ACC112 (cell line): ENCODE data around the gene ACACA.

Source experiments
- H2AFZ ChIP-seq: fragments of 200-600 bp; sonication (generic); one replicate; pipeline ENCODE4 v1.6.0; 2017; ENCODE audit warnings: antibody characterized with exemption, low read length; ENCODE audit not compliant: unreplicated experiment
- H3K27ac ChIP-seq: fragments of 200-600 bp; sonication (generic); 2 replicates; pipeline ENCODE4 v1.5.1; 2014; ENCODE audit warnings: low read depth, mild to moderate bottlenecking, antibody characterized with exemption, low read length, moderate library complexity
- H3K27me3 ChIP-seq: fragments of 200-600 bp; sonication (generic); 2 replicates; pipeline ENCODE4 v1.6.1; 2014; ENCODE audit warnings: mild to moderate bottlenecking, antibody characterized with exemption, low read length, moderate library complexity, mixed read lengths; ENCODE audit not compliant: insufficient read depth
- H3K36me3 ChIP-seq: fragments of 200-600 bp; sonication (generic); 2 replicates; pipeline ENCODE4 v1.6.1; 2016; ENCODE audit warnings: mild to moderate bottlenecking, antibody characterized with exemption, low read length, moderate library complexity, mixed read lengths; ENCODE audit not compliant: insufficient read depth
- H3K4me1 ChIP-seq: fragments of 200-600 bp; sonication (generic); one replicate; pipeline ENCODE4 v1.6.1; 2016; ENCODE audit warnings: low read length, mixed read lengths; ENCODE audit not compliant: insufficient read depth, unreplicated experiment, control insufficient read depth
- H3K4me3 ChIP-seq: fragments of 200-600 bp; sonication (generic); 2 replicates; pipeline ENCODE4 v1.5.1; 2014; ENCODE audit warnings: mild to moderate bottlenecking, low read depth, low read length
- H3K79me2 ChIP-seq: fragments of 200-600 bp; sonication (generic); one replicate; pipeline ENCODE4 v1.6.0; 2016; ENCODE audit warnings: low read length; ENCODE audit not compliant: control insufficient read depth, unreplicated experiment, insufficient read depth

The ACACA gene

DNA sequence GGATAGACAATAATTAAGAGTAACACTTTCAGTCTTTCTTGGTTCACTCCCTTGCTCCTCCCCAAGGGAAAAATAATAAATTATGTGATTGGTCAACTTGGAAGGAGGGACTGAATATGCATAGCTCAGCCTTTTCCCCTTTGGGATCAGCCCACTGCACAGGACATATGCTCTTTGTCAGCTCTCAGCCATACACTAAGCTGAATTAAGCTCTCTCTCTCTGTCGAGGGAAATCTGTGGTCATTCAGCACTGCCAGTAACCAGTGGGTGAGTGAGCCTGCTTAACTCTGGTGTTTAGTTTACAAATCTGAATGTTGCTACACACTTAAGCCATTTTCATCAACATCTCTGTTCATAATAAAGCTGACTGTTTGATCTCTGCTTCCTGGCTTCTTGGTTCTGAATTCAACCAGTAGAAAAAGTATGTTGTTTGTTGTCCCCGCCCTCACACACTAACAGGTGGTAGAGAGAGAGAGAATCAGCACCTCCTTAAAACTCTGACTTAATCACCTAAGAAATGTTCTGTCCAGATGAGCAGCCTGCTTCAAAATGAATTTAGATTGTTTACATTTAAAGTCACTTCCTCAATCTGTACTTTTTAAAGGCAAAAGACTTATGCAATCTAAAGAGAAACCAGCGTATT, 133.1 kb downstream of the ACACA start:
- H3K79me2 ChIP-seq = no peaks in the 10 kb centered on the region
- no peak overlapping the region for H3K4me3 ChIP-seq
- H3K27ac ChIP-seq = no peak overlapping the region
- peaks cover 21% of the 10 kb centered on the region for H3K36me3 ChIP-seq
- no peaks in the 10 kb centered on the region for H3K4me1 ChIP-seq
- H2AFZ ChIP-seq = no peak overlapping the region
- H3K27me3 ChIP-seq = no peaks in the 10 kb centered on the region

DNA sequence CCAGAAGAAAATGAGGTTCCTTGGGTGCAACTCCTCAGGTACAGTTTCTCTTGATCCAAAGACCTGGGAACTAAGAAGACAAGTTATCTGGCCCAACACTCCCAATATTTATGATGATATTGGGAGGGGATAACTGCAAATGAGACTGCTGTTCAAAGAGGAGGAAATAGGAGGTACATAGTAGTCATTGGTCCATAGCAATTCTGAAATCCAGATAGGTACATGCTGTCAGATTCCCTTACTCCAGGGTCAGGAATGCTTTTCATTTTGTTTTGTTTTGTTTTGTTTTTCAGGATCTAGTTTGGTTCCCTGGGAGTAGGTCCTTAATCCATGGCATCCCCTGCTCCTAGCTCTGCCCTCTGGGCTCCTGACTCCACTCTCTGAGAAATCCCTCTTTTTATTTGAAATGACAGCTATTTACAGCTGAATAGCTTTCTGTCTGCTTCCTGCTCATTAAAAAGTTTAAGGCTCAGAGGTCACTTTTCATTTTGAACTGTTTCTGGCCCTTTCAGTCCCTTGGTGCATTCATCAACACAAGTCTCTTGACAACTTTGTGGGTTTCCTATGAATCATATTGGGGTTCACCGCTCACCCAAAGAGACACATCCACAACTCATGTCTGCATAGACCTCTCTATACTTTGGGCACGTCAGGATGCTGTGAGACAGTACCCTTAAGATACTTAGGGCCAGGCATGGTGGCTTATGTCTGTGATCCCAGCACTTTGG, 141.0 kb downstream of the ACACA start:
- Histone ChIP-seq H2AFZ (no peak overlapping the region), H3K79me2 (no peaks in the 10 kb centered on the region), H3K36me3 (peaks cover 55% of the 10 kb centered on the region), H3K4me3 (no peak overlapping the region), H3K27ac (no peak overlapping the region), H3K4me1 (peaks cover 5% of the 10 kb centered on the region), H3K27me3 (no peaks in the 10 kb centered on the region)

DNA sequence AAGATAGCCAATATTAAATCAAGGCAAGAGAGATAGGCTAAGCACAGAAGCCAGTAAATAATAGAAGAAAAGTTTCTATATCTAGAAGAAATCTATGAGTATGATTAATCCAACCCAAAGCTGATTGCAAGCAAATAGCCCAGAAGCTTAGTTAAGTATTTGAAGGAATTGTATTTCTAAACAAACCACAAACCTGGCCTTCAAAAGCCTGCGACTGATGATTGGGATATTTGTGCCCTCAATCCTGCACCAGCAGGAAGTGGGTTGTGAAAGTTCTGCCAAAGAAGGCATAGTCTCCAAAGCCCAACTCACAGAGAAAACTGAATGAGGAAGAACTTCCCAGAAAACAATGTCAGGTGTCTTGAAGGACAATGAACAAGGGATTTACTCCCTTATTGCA, 145.3 kb downstream of the ACACA start:
- Histone ChIP-seq H3K4me3 (no peak overlapping the region), H3K79me2 (no peaks in the 10 kb centered on the region), H3K36me3 (peaks cover 32% of the 10 kb centered on the region), H3K27ac (no peak overlapping the region), H3K4me1 (peaks cover 14% of the 10 kb centered on the region), H2AFZ (no peak overlapping the region), H3K27me3 (no peaks in the 10 kb centered on the region)

DNA sequence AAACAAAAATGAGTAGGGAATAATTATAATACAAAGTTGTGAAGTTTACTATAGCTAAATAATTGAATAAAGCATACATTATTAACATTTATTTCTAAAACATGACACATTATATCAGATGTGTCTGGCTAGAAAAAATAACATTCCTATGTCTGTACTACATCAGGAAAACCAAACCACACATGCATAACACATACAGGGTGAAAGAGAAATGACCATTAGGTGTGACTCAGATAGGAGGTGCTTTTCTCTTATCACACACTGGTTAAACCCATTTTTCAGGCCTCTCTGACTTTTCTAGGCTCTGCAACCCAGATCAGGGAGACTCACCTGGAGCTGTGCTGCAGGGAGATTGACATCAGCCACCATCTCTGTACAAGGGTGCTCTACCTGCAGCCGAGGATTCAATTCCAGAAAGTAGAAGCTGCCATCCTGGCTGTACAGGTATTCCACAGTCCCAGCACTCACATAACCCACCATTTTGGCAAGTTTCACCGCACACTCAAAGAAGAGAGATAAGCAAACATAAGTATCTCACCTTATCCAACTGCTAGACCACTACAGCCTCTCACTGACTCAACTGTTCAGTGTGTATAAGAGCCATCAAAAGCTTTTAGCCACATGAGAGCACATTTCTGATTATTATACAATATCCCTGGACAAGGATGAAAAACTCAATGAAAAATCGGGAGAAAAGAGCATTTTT, 147.5 kb downstream of the ACACA start:
- H3K79me2 ChIP-seq = no peaks in the 10 kb centered on the region
- no peaks in the 10 kb centered on the region for H3K27me3 ChIP-seq
- no peak overlapping the region for H3K4me3 ChIP-seq
- H2AFZ ChIP-seq = no peak overlapping the region
- H3K36me3 ChIP-seq = peaks cover 23% of the 10 kb centered on the region
- H3K27ac ChIP-seq = no peak overlapping the region
- peaks cover 14% of the 10 kb centered on the region for H3K4me1 ChIP-seq

DNA sequence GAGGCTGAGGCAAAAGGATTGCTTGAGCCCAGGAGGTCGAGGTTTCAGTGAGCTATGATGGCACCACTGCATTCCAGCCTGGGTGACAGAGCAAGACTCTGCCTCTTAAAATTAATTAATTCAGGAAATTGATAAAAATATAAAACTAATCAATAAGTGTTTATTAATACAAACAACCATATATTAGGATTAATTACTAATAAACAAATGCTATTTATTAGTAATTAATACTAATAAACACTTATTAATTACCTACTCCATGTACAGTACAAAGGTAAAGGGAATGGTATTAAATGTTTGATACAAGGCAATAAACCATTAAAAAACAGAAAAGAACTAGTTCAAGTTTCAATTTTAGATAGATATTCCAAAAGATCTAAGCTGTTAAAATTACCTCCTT, 150.0 kb downstream of the ACACA start:
- H3K27me3 ChIP-seq = no peaks in the 10 kb centered on the region
- no peak overlapping the region for H3K27ac ChIP-seq
- H3K36me3 ChIP-seq = peaks cover 16% of the 10 kb centered on the region

DNA sequence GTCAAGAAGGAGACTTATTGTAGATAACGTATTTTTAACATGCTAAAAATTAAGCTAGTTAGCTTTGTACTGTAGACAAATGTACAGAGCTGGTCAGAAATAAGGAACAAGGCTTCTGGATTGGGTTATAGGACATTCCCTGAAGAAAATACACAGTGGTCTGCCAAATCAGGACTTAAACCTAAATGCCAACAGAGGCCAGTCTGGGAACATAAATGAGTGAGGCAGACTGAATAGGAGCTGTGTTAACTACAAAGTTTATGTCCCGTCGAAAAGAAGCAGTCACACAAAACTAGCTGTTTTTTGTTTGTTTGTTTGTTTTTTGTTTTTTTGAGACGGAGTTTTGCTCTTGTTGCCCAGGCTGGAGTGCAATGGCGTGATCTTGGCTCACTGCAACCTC, 151.2 kb downstream of the ACACA start:
- Histone ChIP-seq H3K4me1 (peaks cover 7% of the 10 kb centered on the region), H3K27me3 (no peaks in the 10 kb centered on the region), H3K36me3 (peaks cover 22% of the 10 kb centered on the region), H3K79me2 (no peaks in the 10 kb centered on the region), H2AFZ (no peak overlapping the region), H3K27ac (no peak overlapping the region), H3K4me3 (no peak overlapping the region)

More for the DNA sequence above, 150.0 kb downstream of the ACACA start:
- Histone ChIP-seq H2AFZ (no peak overlapping the region), H3K4me3 (no peak overlapping the region), H3K79me2 (no peaks in the 10 kb centered on the region), H3K4me1 (peaks cover 14% of the 10 kb centered on the region)

DNA sequence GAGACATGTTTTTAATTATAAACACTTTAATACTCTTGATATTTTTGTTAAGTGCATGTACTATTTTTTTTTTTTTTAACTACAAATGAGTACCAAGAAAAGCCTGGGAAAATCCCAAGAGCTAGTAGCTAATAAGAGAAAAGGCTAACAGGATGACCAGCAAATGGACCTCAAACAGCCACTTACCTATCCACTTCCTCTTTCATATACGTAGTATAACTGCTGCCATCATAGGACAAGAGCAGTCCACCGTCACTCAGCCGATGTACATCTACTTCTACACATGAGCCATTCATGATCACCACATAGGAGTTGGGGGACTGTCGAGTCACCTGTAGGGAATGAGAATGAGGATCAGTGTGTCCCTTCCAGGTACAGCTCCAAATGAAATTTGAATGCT, 158.8 kb downstream of the ACACA start:
- Histone ChIP-seq H3K27me3 (no peaks in the 10 kb centered on the region), H3K79me2 (no peaks in the 10 kb centered on the region), H3K4me3 (no peak overlapping the region), H3K36me3 (peaks cover 29% of the 10 kb centered on the region), H3K27ac (no peak overlapping the region), H3K4me1 (no peaks in the 10 kb centered on the region), H2AFZ (no peak overlapping the region)

DNA sequence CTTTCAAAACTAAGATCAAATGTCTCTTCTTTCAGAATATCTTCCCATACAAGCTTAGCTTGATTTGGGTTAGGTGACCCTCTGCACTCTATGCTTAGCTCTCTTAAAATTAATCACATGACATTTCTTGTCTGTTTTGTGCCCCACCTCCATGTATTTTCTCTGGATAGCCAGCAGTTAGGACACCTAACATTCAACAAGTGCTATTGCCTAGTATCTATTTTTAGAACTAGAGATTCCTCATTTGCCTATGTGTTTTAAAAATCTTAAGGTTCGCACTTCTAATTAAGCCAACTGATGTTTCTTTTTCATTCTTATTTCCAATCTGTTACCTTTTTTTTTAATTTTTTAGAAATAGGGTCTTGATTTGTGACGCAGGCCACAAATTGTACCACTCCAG, 160.6 kb downstream of the ACACA start:
- Histone ChIP-seq H3K4me3 (no peak overlapping the region), H3K27ac (no peak overlapping the region), H2AFZ (no peak overlapping the region), H3K36me3 (peaks cover 29% of the 10 kb centered on the region), H3K79me2 (no peaks in the 10 kb centered on the region), H3K4me1 (no peaks in the 10 kb centered on the region), H3K27me3 (no peaks in the 10 kb centered on the region)

DNA sequence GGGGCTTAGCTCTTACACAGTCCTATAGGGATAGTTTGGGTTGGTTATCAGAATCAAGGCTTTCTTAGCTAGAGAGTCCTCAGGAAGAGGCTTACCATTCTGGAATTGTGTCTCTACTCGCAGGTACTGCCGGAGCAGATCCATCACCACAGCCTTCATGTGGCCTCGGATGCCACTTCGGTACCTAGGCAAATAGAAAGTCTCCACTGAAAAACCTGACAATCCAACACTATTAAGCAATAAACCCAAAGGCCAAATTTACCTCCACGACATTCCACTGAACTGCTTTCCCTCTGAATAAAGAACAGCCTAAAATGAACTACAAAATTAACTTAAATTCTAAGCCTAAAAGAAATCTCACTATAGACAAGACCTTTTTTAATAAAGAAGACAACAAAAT, 166.3 kb downstream of the ACACA start:
- no peaks in the 10 kb centered on the region for H3K79me2 ChIP-seq
- H3K4me1 ChIP-seq = peaks cover 7% of the 10 kb centered on the region
- H2AFZ ChIP-seq = no peak overlapping the region
- H3K36me3 ChIP-seq = peaks cover 25% of the 10 kb centered on the region
- no peak overlapping the region for H3K4me3 ChIP-seq
- no peak overlapping the region for H3K27ac ChIP-seq
- H3K27me3 ChIP-seq = no peaks in the 10 kb centered on the region

DNA sequence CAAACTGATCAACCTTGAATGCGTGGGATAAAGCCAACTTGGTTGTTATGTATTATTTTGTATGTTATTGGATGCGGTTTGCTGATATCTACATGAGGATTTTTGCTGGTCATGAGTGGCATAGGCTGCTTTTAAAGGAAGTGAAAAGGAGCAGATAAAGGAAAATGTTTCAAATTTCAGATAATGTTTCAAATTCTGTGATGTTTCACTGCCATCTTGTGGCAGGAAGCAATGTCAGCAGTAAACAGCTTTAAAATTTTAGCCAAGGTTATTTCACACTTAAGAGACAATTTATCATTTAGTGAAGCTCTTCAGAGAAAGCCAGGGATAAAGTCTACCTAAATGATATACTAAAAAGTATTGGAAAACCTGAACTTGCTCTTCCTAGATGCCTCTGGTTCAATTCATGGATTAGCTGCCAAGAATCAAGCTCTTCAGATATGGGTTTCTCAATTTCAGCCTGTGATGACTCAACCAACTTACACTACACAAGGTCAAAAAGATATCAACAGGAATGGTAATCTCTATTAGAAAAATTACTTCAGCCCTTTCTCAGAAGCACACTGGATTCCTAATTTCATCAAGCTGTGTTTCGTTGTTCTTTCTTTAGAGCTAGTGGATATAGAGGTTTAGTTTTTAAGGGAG, 166.8 kb downstream of the ACACA start:
- H3K79me2 ChIP-seq = no peaks in the 10 kb centered on the region
- H3K27ac ChIP-seq = no peak overlapping the region
- no peaks in the 10 kb centered on the region for H3K27me3 ChIP-seq
- H3K36me3 ChIP-seq = peaks cover 31% of the 10 kb centered on the region
- H3K4me3 ChIP-seq = no peak overlapping the region
- no peak overlapping the region for H2AFZ ChIP-seq
- peaks cover 7% of the 10 kb centered on the region for H3K4me1 ChIP-seq
